ENCODE data around the gene RALGAPA2. TPM values are rescaled to one million over a fixed set of nuclear protein-coding genes. Genes with fewer than 3 reads are reported as not detected.

RALGAPA2 gene
- total RNA-seq, 1 experiment from 2014 or later, result 9.8 TPM

DNA sequence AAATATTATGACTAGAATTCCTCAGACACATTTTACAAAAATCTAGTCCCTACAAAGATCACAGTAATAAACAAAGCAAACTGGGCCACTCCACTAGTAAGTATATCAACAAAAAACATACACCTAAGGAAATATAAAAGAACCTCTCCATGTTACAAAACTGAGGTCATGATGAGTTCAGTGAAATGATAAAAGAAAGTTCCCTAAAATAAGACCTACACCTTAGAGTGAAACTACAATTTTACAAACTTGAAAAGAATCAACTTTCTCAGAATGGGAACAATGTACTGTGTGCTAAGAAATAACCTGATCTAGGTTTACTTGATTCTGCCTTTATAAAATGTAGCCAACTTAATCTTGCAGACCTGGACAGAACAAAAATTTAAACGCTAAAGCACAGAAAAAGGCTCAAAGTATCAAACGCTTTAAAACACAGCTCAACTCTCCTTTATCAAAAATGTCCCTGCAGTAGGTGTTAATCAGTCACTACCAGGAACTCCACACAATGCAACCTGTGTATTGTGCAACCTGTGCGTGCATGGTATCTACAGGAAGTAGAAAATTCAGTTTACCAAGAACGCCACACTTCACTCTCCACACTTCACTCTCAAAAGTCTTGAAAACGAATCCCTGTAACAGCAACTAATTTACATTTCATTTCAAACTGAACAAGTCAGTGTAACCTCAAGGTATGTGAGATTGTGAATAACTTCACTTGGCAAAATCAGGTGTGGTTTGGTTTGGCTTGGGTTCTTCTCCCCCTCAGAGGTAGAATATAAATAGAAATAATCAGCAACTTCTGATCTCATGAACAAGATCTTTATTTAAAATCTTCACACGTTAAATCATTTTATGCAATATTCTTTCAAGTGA, 1.8 kb downstream of the RALGAPA2 start:
- Mint-ChIP-seq H3K4me1 (ENCODE audit: insufficient read depth, unreplicated experiment) (peaks cover 21% of the 10 kb centered on the region), H3K4me3 (ENCODE audit: unreplicated experiment) (peak overlapping the region; percentile 87), H3K9me3 (ENCODE audit: unreplicated experiment) (no peaks in the 10 kb centered on the region), H3K36me3 (ENCODE audit: insufficient read depth, unreplicated experiment) (peaks cover 6% of the 10 kb centered on the region), H3K27me3 (ENCODE audit: insufficient read depth, unreplicated experiment) (no peaks in the 10 kb centered on the region), H3K27ac (ENCODE audit: low read depth, unreplicated experiment) (peak overlapping the region; percentile 91)
- peak; percentile 77 for DNase-seq (ENCODE audit: unreplicated experiment)
- no TSS peak for BruUV-seq (replicated peaks)
- TF ChIP-seq, protein P1, sequence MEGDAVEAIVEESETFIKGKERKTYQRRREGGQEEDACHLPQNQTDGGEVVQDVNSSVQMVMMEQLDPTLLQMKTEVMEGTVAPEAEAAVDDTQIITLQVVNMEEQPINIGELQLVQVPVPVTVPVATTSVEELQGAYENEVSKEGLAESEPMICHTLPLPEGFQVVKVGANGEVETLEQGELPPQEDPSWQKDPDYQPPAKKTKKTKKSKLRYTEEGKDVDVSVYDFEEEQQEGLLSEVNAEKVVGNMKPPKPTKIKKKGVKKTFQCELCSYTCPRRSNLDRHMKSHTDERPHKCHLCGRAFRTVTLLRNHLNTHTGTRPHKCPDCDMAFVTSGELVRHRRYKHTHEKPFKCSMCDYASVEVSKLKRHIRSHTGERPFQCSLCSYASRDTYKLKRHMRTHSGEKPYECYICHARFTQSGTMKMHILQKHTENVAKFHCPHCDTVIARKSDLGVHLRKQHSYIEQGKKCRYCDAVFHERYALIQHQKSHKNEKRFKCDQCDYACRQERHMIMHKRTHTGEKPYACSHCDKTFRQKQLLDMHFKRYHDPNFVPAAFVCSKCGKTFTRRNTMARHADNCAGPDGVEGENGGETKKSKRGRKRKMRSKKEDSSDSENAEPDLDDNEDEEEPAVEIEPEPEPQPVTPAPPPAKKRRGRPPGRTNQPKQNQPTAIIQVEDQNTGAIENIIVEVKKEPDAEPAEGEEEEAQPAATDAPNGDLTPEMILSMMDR (IDR thresholded peaks at IDR 0.05; ENCODE audit: unreplicated experiment), result no peak
- ChIA-PET POLR2A (interaction anchor here (0.6 to 3.2 kb wide), 26 partner anchors 10 to 642 kb away, joined by 3 to 38 read pairs (median 3); no protein-coding TSS in a partner anchor), CTCF (interaction anchor here (0.7 to 5.8 kb wide), 6 partner anchors 24 to 117 kb away, joined by 3 to 67 read pairs (median 6); no protein-coding TSS in a partner anchor)
- intact Hi-C loops (cut with micrococcal nuclease), result loop anchor here (1.0 to 2.0 kb wide), 2 partner anchors 14 to 115 kb away; no protein-coding TSS in a partner anchor

DNA sequence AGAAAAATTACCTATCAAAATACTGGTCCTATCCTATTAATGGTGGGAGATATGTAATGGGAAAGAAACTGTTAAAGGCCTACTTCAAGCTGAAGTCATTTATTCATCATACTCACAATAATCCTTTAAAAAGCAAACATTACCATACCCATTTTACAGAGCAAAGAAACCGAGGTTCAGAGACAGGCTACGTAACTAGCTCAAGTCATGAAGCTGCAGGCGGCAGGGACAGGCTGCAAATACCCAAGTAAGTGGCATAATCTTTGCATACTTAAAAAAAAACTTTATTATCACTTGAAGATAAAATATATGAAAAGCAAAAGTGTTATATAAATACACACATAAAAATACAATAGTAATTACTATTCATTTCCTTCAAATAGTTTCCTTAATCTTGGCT, 2.6 kb downstream of the RALGAPA2 start:
- BruUV-seq (replicated peaks), result no TSS peak
- Mint-ChIP-seq H3K4me1 (ENCODE audit: insufficient read depth, unreplicated experiment) (peaks cover 21% of the 10 kb centered on the region), H3K27ac (ENCODE audit: low read depth, unreplicated experiment) (no peak overlapping the region), H3K9me3 (ENCODE audit: unreplicated experiment) (no peaks in the 10 kb centered on the region), H3K36me3 (ENCODE audit: insufficient read depth, unreplicated experiment) (peaks cover 6% of the 10 kb centered on the region), H3K27me3 (ENCODE audit: insufficient read depth, unreplicated experiment) (no peaks in the 10 kb centered on the region), H3K4me3 (ENCODE audit: unreplicated experiment) (peak overlapping the region; percentile 87)
- ChIA-PET CTCF (interaction anchor here (1.1 to 5.8 kb wide), 5 partner anchors 9 to 116 kb away, joined by 3 to 67 read pairs (median 4); no protein-coding TSS in a partner anchor), POLR2A (interaction anchor here (0.5 to 3.2 kb wide), 10 partner anchors 9 to 495 kb away, joined by 3 to 38 read pairs (median 3); no protein-coding TSS in a partner anchor)
- intact Hi-C loops (cut with micrococcal nuclease), result loop anchor here (2.0 kb wide), 1 partner anchor 13 kb away; no protein-coding TSS in a partner anchor
- TF ChIP-seq, protein P1 (IDR thresholded peaks at IDR 0.05; ENCODE audit: unreplicated experiment), result no peak
- no peak for DNase-seq (ENCODE audit: unreplicated experiment)

DNA sequence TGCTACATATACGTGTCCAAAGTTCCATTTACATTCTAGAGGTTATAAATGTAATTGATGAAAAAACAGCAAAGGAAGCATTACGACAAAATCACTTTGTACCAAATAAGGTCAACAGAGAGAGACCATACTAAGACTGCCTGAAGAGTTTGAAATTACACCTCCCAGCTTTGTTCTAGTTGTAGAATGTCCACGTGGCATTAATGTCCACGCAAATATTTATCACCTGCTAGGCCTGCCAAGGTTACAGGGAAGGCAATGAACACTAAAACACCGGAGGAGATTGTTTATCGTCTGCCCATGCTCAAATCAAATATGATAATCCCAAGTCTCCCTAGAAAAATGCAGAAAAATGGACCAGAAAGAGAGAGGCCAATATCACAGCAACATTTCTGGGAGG, 6.2 kb downstream of the RALGAPA2 start:
- Mint-ChIP-seq H3K27me3 (ENCODE audit: insufficient read depth, unreplicated experiment) (no peaks in the 10 kb centered on the region), H3K4me1 (ENCODE audit: insufficient read depth, unreplicated experiment) (peaks cover 26% of the 10 kb centered on the region), H3K9me3 (ENCODE audit: unreplicated experiment) (no peaks in the 10 kb centered on the region), H3K36me3 (ENCODE audit: insufficient read depth, unreplicated experiment) (peaks cover 6% of the 10 kb centered on the region), H3K4me3 (ENCODE audit: unreplicated experiment) (no peak overlapping the region), H3K27ac (ENCODE audit: low read depth, unreplicated experiment) (no peak overlapping the region)
- CTCF ChIA-PET, result interaction anchor here (0.6 to 5.8 kb wide), 3 partner anchors 113 to 1542 kb away, joined by 3 to 67 read pairs (median 4); no protein-coding TSS in a partner anchor
- intact Hi-C loops (cut with micrococcal nuclease), result no loop called here
- TF ChIP-seq, protein P1 (IDR thresholded peaks at IDR 0.05; ENCODE audit: unreplicated experiment), result no peak
- no peak for DNase-seq (ENCODE audit: unreplicated experiment)
- no TSS peak for BruUV-seq (replicated peaks)
- POLR2A ChIA-PET, result interaction anchor here (0.5 kb wide), 1 partner anchor 14 kb away, joined by 3 read pairs; no protein-coding TSS in a partner anchor

Data from MCF 10A (cell line).